HepG2 (cell line): ENCODE measurements around the gene TMEM266. TPM values are rescaled to one million over a fixed set of nuclear protein-coding genes. Genes with fewer than 3 reads are reported as not detected.
A peak's percentile ranks its signal among the peaks of the same experiment; 100 is the strongest.

Experiments used
- ATAC-seq: fragments of 200-7000 bp; cut with Tn5 transposase; 3 replicates; pipeline ENCODE4 v1.9.1; 2020; ENCODE audit warnings: mild to moderate bottlenecking, moderate library complexity
- BruUV-seq: library from RNA; stranded (reverse); fragments of 400-500 nt; replicated peaks from 2 replicates; lab custom pipeline; 2021; lab: Mats Ljungman, UMichigan
- CTCF ChIA-PET: fragments of 300-600 bp; formaldehyde crosslinking; extraction: SDS; loops from one replicate; lab custom pipeline; 2021; ENCODE audit warnings: low total read pairs, inconsistent platforms, low intra/inter-chr PET ratio; lab: Yijun Ruan, JAX
- POLR2A ChIA-PET: fragments of 350-600 bp; sonication (Branson Sonifier 250); formaldehyde crosslinking; loops from one replicate; lab custom pipeline; 2020; ENCODE audit warnings: antibody characterized with exemption, inconsistent platforms; lab: Yijun Ruan, JAX
- DNase-seq: peaks from one replicate; pipeline ENCODE4 v3.0.0-alpha.2; 2015; ENCODE audit warnings: low spot score
- FAIRE-seq: peaks from 3 replicates; lab custom pipeline; 2011; peaks lifted over from hg19 to GRCh38; lab: Jason Lieb, UNC
- H2AFZ ChIP-seq: one replicate; pipeline ENCODE4 v1.6.1; 2011; ENCODE audit warnings: low read length, inconsistent platforms
- H3K27ac ChIP-seq: fragments of 300-600 bp; 3 replicates; pipeline ENCODE4 v1.8.0; 2011; ENCODE audit warnings: mixed run types, mild to moderate bottlenecking, mixed read lengths, low read length, inconsistent platforms; ENCODE audit not compliant: insufficient read depth; ENCODE audit errors: extremely low read length
- H3K27me3 ChIP-seq, 2 experiments: fragments of 200-600 bp in 1 of 2; 2 replicates in 1 of 2; 3 replicates in 1 of 2; pipeline versions ENCODE4 v1.6.0 to v1.8.0; 2011; ENCODE audit warnings: low read length in 2 of 2, mild to moderate bottlenecking in 2 of 2, moderate library complexity in 2 of 2, inconsistent platforms in 1 of 2; ENCODE audit not compliant: insufficient read depth in 2 of 2, control insufficient read depth in 1 of 2
- H3K36me3 ChIP-seq, 2 experiments: fragments of 200-600 bp in 1 of 2; replicated peaks in 1 of 2; 2 replicates in 1 of 2; 3 replicates in 1 of 2; pipeline versions ENCODE4 v1.5.1 to v1.8.0; 2011; ENCODE audit warnings: low read length in 2 of 2, inconsistent platforms in 1 of 2; ENCODE audit not compliant: insufficient read depth in 2 of 2, control insufficient read depth in 1 of 2
- H3K4me1 ChIP-seq: 2 replicates; pipeline ENCODE4 v1.5.1; 2012; ENCODE audit warnings: low read length, inconsistent platforms; ENCODE audit not compliant: insufficient read depth
- H3K4me2 ChIP-seq: 2 replicates; pipeline ENCODE4 v1.6.0; 2011; ENCODE audit warnings: low read depth, low read length, inconsistent platforms
- H3K4me3 ChIP-seq, 3 experiments: fragments of 200-600 bp in 1 of 3; sonication (generic), shearing (Covaris generic) in 1 of 3; replicated peaks in 1 of 3; 2 replicates each; pipeline ENCODE4 v1.5.1; 2011 to 2016; ENCODE audit warnings: low read length in 3 of 3, inconsistent platforms in 2 of 3, low read depth in 2 of 3, mild to moderate bottlenecking in 2 of 3, control low read depth in 1 of 3, mixed read lengths in 1 of 3; ENCODE audit not compliant: insufficient read depth in 1 of 3
- H3K79me2 ChIP-seq: one replicate; pipeline ENCODE4 v1.6.1; 2011; ENCODE audit warnings: low read length, inconsistent platforms; ENCODE audit not compliant: insufficient read depth
- H3K9ac ChIP-seq: 2 replicates; pipeline ENCODE4 v1.6.0; 2011; ENCODE audit warnings: mild to moderate bottlenecking, low read depth, low read length, inconsistent platforms; ENCODE audit not compliant: insufficient read depth
- H3K9me3 ChIP-seq: 2 replicates; pipeline ENCODE4 v1.5.1; 2012; ENCODE audit warnings: mild to moderate bottlenecking, low read length
- H4K20me1 ChIP-seq: 2 replicates; pipeline ENCODE4 v1.6.0; 2011; ENCODE audit warnings: inconsistent platforms, mild to moderate bottlenecking, low read length, moderate library complexity; ENCODE audit not compliant: insufficient read depth
- GTF2F1 ChIP-seq: fragments of 150-350 bp; IDR thresholded peaks from 2 replicates; pipeline ENCODE4 v1.6.1; 2014; ENCODE audit warnings: low read length
- KDM3A ChIP-seq: IDR thresholded peaks from 2 replicates; pipeline ENCODE4 v1.6.1; 2018; ENCODE audit warnings: low read depth, missing compliant biosample characterization
- MTA1 ChIP-seq: sonication (generic); formaldehyde crosslinking; IDR thresholded peaks from 2 replicates; pipeline ENCODE4 v1.4.0; 2020; ENCODE audit warnings: missing genetic modification reagents, mild to moderate bottlenecking, borderline replicate concordance
- ZNF34 ChIP-seq: sonication (generic); formaldehyde crosslinking; IDR thresholded peaks from 2 replicates; pipeline ENCODE4 v1.4.0; 2020; ENCODE audit warnings: mild to moderate bottlenecking, missing genetic modification reagents, borderline replicate concordance
- ZNF468 ChIP-seq: sonication (generic); formaldehyde crosslinking; IDR thresholded peaks from 2 replicates; pipeline ENCODE4 v1.8.0; 2022; ENCODE audit warnings: mild to moderate bottlenecking, moderate library complexity, missing genetic modification reagents
- ZNF558 ChIP-seq: sonication (generic); formaldehyde crosslinking; IDR thresholded peaks from 2 replicates; pipeline ENCODE4 v1.9.0; 2022; ENCODE audit warnings: mild to moderate bottlenecking, missing genetic modification reagents, borderline replicate concordance
- ZNF7 ChIP-seq: IDR thresholded peaks from 2 replicates; pipeline ENCODE4 v1.6.1; 2016; ENCODE audit warnings: missing biosample characterization, missing genetic modification reagents
- WGBS: methylation state at CpG from one replicate; pipeline ENCODE4 v1.1.6; 2017; ENCODE audit warnings: low lambda C conversion rate; 5-methylcytosine and 5-hydroxymethylcytosine counted together
- in situ Hi-C: cut with HindIII; loops from 2 replicates; pipeline ENCODE4 v1.10.0; 2017; ENCODE audit warnings: low pct_unique_long_range_greater_than_20kb; ENCODE audit not compliant: extremely low pct_ligation_motif_present
- intact Hi-C: fragments of 100-400 bp; cut with micrococcal nuclease; formaldehyde crosslinking; loops from one replicate; pipeline ENCODE4 v1.10.0; 2022; ENCODE audit not compliant: unreplicated experiment
- polyA plus RNA-seq, 8 experiments: library from polyadenylated mRNA; depleted of rRNA in 3 of 8; stranded (reverse) in 7 of 8; unstranded in 1 of 8; fragments of >200 nt; fragmentation: Illumina TruSeq in 4 of 8; extraction: Trizol in 4 of 8; gene quantifications; 2 replicates each; pipeline versions ENCODE4 v1.2.1 to v1.2.3, GENCODE V29; 2011 to 2016; ENCODE audit warnings: low read depth in 4 of 8, missing spikeins in 1 of 8, mixed read lengths in 1 of 8; ENCODE audit not compliant: insufficient read depth in 1 of 8
- total RNA-seq, 5 experiments: library from RNA; depleted of rRNA; stranded (reverse); fragments of >200 nt; fragmentation: Illumina TruSeq; extraction: Trizol; gene quantifications; 2 replicates each; pipeline ENCODE4 v1.2.3, GENCODE V29; 2016; ENCODE audit warnings: low read depth in 1 of 5
- TF ChIP-seq, protein P1 (sequence below): sonication (generic); formaldehyde crosslinking; IDR thresholded peaks from 2 replicates; pipeline ENCODE4 v1.5.1; 2020; ENCODE audit warnings: mild to moderate bottlenecking, moderate library complexity, missing genetic modification reagents
- TF ChIP-seq, protein P2 (sequence below): sonication (generic); formaldehyde crosslinking; IDR thresholded peaks from 2 replicates; pipeline ENCODE4 v1.4.0; 2020; ENCODE audit warnings: missing genetic modification reagents
- TF ChIP-seq, protein P3 (sequence below): sonication (generic); formaldehyde crosslinking; IDR thresholded peaks from 2 replicates; pipeline ENCODE4 v1.4.0; 2020; ENCODE audit warnings: missing genetic modification reagents

TMEM266 gene
- total and polyA plus RNA-seq, 2 of the 13 experiments (the other 11 are each of a cell fraction or from before 2014, with no cell fraction given): 0.04 TPM; not detected in 1

DNA sequence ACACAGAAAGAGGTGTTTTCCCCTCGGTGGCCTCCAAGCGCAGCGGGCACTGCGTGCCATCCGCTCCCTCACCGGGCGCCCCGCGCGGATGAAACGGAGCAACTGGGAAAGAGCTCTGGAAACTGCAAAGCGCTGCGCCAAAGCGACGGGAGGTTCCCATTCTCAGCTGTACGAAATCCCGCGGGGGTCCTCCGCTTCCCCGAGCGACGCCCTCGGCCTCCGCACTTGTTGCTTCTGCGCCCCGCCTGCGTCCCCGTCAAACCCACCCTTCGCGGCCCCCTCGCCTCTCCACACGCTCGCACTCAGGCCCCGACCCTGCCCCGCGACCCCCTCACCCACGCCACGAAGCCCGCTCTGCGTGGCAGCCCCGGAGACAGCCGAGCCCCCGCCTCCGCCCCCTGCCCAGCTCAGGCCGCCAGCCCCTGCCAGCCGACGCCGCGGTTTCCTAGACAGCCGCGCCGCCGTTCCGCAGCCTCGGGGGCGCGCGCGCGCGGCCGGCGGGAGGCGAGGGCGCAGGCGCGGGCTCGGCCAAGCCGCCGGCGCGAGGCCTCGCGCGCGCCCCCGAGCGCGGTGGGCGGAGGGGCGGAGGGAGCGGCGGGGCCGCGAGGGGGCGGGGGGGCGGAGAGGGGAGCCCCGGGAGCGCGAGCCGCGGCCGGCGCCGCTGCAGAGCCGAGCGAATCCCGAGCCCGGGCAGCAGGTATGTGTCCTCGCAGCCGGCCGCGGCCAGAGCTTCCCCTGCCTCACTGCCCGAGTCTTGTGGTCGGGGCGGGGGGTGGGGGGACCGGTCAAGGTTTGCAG lies at the start of gene TMEM266 (continued):
- TF ChIP-seq, protein P1, sequence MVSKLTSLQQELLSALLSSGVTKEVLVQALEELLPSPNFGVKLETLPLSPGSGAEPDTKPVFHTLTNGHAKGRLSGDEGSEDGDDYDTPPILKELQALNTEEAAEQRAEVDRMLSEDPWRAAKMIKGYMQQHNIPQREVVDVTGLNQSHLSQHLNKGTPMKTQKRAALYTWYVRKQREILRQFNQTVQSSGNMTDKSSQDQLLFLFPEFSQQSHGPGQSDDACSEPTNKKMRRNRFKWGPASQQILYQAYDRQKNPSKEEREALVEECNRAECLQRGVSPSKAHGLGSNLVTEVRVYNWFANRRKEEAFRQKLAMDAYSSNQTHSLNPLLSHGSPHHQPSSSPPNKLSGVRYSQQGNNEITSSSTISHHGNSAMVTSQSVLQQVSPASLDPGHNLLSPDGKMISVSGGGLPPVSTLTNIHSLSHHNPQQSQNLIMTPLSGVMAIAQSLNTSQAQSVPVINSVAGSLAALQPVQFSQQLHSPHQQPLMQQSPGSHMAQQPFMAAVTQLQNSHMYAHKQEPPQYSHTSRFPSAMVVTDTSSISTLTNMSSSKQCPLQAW (CRISPR knock-in tag): no peak
- TF ChIP-seq, protein P2, sequence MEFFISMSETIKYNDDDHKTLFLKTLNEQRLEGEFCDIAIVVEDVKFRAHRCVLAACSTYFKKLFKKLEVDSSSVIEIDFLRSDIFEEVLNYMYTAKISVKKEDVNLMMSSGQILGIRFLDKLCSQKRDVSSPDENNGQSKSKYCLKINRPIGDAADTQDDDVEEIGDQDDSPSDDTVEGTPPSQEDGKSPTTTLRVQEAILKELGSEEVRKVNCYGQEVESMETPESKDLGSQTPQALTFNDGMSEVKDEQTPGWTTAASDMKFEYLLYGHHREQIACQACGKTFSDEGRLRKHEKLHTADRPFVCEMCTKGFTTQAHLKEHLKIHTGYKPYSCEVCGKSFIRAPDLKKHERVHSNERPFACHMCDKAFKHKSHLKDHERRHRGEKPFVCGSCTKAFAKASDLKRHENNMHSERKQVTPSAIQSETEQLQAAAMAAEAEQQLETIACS (CRISPR knock-in tag): peak; percentile 79
- TF ChIP-seq, protein P3, sequence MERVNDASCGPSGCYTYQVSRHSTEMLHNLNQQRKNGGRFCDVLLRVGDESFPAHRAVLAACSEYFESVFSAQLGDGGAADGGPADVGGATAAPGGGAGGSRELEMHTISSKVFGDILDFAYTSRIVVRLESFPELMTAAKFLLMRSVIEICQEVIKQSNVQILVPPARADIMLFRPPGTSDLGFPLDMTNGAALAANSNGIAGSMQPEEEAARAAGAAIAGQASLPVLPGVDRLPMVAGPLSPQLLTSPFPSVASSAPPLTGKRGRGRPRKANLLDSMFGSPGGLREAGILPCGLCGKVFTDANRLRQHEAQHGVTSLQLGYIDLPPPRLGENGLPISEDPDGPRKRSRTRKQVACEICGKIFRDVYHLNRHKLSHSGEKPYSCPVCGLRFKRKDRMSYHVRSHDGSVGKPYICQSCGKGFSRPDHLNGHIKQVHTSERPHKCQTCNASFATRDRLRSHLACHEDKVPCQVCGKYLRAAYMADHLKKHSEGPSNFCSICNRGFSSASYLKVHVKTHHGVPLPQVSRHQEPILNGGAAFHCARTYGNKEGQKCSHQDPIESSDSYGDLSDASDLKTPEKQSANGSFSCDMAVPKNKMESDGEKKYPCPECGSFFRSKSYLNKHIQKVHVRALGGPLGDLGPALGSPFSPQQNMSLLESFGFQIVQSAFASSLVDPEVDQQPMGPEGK (CRISPR knock-in tag): 0 out of 2 replicates have a peak, but pooled peaks have one; percentile 20

DNA sequence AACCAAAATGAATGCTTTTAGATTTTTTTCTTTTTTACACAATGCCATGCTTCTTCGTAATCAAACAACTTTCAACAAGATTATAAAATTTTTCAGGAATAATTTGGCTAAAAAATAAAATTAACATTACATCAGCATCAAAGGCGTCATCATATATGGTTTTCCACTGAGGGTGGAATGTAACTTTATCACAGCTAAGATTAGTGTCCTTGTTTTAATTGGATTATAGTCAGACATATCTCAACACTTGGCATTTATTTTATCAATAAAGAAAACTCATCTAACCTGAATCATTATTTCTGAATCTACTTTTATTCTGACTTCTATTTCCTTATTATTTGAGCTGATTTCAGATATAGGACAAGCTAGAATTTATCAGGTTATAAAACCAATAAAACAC lies 49.2 kb upstream of the TMEM266 start:
- Histone ChIP-seq H4K20me1 (no peaks in the 10 kb centered on the region), H3K36me3 (no peaks in the 10 kb centered on the region), H3K27me3 (no peaks in the 10 kb centered on the region), H3K9ac (no peak overlapping the region), H3K79me2 (no peaks in the 10 kb centered on the region), H3K27ac (no peak overlapping the region), H3K9me3 (no peaks in the 10 kb centered on the region), H3K4me3 (no peak overlapping the region), H3K4me2 (no peak overlapping the region), H3K4me1 (no peaks in the 10 kb centered on the region; the same call in 1 of the 2 replicates), H2AFZ (no peak overlapping the region)
- in situ Hi-C loops: no loop called here
- DNase-seq (no peak), FAIRE-seq (no peak), ATAC-seq (no peak)
- WGBS: 2% methylated on average over 2 of the region's 2 CpGs
- intact Hi-C loops: no loop called here
- no TSS peak for BruUV-seq
- CTCF ChIA-PET: no interaction called here
- TF ChIP-seq ZNF34 (CRISPR knock-in tag) (no peak), KDM3A (no peak), GTF2F1 (no peak), ZNF558 (CRISPR knock-in tag) (no peak), ZNF468 (no peak), MTA1 (no peak), ZNF7 (CRISPR knock-in tag) (no peak)
- POLR2A ChIA-PET: no interaction called here
